ENCODE results near the gene WBP4.

DNA sequence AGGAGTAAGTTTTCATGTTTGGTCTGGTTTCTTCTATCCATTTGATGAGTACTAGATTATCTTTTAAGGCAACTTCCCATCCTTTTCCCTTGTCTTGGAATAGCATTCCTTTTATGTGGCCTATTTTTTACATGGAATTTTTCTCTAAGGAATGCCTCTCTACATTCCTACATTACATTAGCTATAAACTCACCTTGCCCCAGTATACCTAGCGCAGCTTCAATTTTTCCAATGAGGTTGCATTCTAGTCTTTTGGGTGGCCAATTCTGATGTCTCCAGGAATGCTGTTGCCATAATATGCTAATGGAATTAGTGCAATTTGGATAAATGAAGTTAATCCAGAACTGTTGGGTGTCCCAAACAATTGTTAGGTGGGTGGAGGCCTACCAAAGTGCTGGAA, 37.5 kb downstream of the WBP4 start:
- TF ChIP-seq CTCF (IDR thresholded peaks at IDR 0.05; ENCODE audit: borderline replicate concordance, extremely low read depth, low read length, poor library complexity, severe bottlenecking) (no peak), EZH2 (IDR thresholded peaks at IDR 0.05; ENCODE audit: borderline replicate concordance, low read depth, low read length, severe bottlenecking) (no peak)

Data from DND-41 (cell line).